Measurements from ENCODE around the gene EIF4EBP2. TPM values are rescaled to one million over a fixed set of nuclear protein-coding genes. Genes with fewer than 3 reads are reported as not detected.

EIF4EBP2 gene
- total RNA-seq, 1 experiment from 2014 or later, result 80.3 TPM

DNA sequence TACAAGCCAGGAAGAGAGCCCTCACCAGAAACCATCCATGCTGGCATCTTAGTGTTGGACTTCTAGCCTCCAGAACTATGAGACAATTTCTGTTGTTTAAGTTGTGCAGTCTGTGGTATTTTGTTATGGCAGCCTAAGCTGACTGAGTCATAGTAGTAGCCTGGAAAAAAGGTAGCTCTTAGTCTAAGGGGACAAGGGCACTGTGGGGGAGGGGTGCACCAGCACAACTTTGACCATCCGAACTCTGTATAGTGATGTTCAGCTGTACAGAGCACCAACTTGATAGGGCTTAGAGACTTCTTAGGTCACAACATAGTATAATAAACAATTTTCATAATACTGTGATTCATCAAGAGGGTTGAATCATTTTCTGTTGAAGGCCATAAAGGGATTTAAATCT, 14.3 kb downstream of the EIF4EBP2 start:
- no peaks in the 10 kb centered on the region for H3K4me1 ChIP-seq (replicated peaks; ENCODE audit: insufficient read depth)
- no TSS peak for BruUV-seq (replicated peaks)
- no peak overlapping the region for H2AFZ ChIP-seq
- intact Hi-C loops (cut with micrococcal nuclease; ENCODE audit: unreplicated experiment), result no loop called here
- no peak overlapping the region for H3K4me3 ChIP-seq
- peaks cover 34% of the 10 kb centered on the region for H3K79me2 ChIP-seq (ENCODE audit: low read depth)
- no peak for TF ChIP-seq EZH2 (IDR thresholded peaks at IDR 0.05; ENCODE audit: low read depth)
- TF ChIP-seq, protein P1, sequence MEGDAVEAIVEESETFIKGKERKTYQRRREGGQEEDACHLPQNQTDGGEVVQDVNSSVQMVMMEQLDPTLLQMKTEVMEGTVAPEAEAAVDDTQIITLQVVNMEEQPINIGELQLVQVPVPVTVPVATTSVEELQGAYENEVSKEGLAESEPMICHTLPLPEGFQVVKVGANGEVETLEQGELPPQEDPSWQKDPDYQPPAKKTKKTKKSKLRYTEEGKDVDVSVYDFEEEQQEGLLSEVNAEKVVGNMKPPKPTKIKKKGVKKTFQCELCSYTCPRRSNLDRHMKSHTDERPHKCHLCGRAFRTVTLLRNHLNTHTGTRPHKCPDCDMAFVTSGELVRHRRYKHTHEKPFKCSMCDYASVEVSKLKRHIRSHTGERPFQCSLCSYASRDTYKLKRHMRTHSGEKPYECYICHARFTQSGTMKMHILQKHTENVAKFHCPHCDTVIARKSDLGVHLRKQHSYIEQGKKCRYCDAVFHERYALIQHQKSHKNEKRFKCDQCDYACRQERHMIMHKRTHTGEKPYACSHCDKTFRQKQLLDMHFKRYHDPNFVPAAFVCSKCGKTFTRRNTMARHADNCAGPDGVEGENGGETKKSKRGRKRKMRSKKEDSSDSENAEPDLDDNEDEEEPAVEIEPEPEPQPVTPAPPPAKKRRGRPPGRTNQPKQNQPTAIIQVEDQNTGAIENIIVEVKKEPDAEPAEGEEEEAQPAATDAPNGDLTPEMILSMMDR (conservative IDR thresholded peaks at IDR 0.05), result no peak
- peaks cover 26% of the 10 kb centered on the region for H3K36me3 ChIP-seq (ENCODE audit: low read depth)
- H3K9me3 ChIP-seq (ENCODE audit: insufficient read depth, low read depth), result no peaks in the 10 kb centered on the region
- DNase-seq, result no peak
- ChIA-PET POLR2A (ENCODE audit: unreplicated experiment) (interaction anchor here (0.6 kb wide), 1 partner anchor 15 kb away, joined by 4 read pairs; no protein-coding TSS in a partner anchor), CTCF (no interaction called here)
- peaks cover 23% of the 10 kb centered on the region for H4K20me1 ChIP-seq (ENCODE audit: insufficient read depth)
- H3K27me3 ChIP-seq (ENCODE audit: insufficient read depth, low read depth), result no peaks in the 10 kb centered on the region
- no peak overlapping the region for H3K4me2 ChIP-seq
- H3K27ac ChIP-seq, result no peak overlapping the region
- no peaks in the 10 kb centered on the region for H3K9me2 ChIP-seq (ENCODE audit: insufficient read depth)
- H3F3A ChIP-seq (ENCODE audit: insufficient read depth, low read depth), result no peaks in the 10 kb centered on the region; the same call in 1 of the 2 replicates

DNA sequence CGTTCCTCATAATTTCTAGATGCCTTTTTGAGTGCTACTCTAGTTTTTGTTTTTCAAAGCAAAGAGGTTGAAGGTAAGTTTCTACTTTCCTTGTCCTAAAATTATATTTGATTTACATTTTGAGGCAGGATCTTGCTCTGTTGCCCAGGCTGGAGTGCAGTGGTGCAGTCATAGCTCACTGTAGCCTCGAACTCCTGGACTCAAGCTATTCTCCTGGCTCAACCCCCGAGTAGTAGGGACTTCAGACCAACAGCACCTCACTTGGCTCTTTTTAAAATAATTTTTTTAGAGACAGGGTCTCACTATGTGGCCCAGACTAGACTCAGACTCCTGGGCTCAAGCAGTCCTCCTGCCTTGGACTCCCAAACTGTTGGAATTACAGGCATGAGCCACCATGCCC, 14.8 kb downstream of the EIF4EBP2 start:
- Histone ChIP-seq H3K27ac (no peak overlapping the region), H3K9me2 (ENCODE audit: insufficient read depth) (no peaks in the 10 kb centered on the region), H2AFZ (no peak overlapping the region), H3K9me3 (ENCODE audit: insufficient read depth, low read depth) (no peaks in the 10 kb centered on the region), H3K27me3 (ENCODE audit: insufficient read depth, low read depth) (no peaks in the 10 kb centered on the region), H3K4me1 (replicated peaks; ENCODE audit: insufficient read depth) (no peaks in the 10 kb centered on the region), H3K79me2 (ENCODE audit: low read depth) (peaks cover 32% of the 10 kb centered on the region), H3K4me2 (no peak overlapping the region), H3K36me3 (ENCODE audit: low read depth) (peaks cover 31% of the 10 kb centered on the region), H3K4me3 (no peak overlapping the region), H3F3A (ENCODE audit: insufficient read depth, low read depth) (no peaks in the 10 kb centered on the region; the same call in 1 of the 2 replicates), H4K20me1 (ENCODE audit: insufficient read depth) (peaks cover 22% of the 10 kb centered on the region)
- ChIA-PET CTCF (no interaction called here), POLR2A (ENCODE audit: unreplicated experiment) (interaction anchor here (0.6 kb wide), 1 partner anchor 15 kb away, joined by 4 read pairs; no protein-coding TSS in a partner anchor)
- no peak for DNase-seq
- no TSS peak for BruUV-seq (replicated peaks)
- no peak for TF ChIP-seq EZH2 (IDR thresholded peaks at IDR 0.05; ENCODE audit: low read depth)
- TF ChIP-seq, protein P1 (conservative IDR thresholded peaks at IDR 0.05), result no peak
- intact Hi-C loops (cut with micrococcal nuclease; ENCODE audit: unreplicated experiment), result no loop called here

DNA sequence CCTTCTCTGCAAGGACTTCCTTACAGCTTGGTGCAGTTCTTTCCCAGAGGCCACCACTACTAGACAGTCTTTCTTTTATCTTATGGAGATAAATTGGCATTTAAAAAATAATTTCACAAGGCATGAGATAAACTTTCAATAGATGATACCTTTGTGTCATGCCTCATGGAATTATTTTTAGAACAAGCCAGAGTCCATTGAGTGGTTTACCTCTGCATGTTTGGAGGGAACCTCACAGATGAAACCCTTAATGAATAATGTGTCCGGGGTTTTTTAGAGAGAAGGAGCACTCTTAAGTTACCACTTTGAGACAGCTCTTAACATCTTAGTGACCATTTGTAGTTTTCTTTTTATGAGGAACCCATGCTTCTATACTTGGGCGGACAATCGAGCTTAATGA, 20.4 kb downstream of the EIF4EBP2 start:
- ChIA-PET CTCF (no interaction called here), POLR2A (ENCODE audit: unreplicated experiment) (no interaction called here)
- no peak for DNase-seq
- Histone ChIP-seq H3K4me1 (replicated peaks; ENCODE audit: insufficient read depth) (no peaks in the 10 kb centered on the region), H4K20me1 (ENCODE audit: insufficient read depth) (peaks cover 18% of the 10 kb centered on the region), H3K4me2 (no peak overlapping the region), H3K36me3 (ENCODE audit: low read depth) (peaks cover 58% of the 10 kb centered on the region), H3K27me3 (ENCODE audit: insufficient read depth, low read depth) (no peaks in the 10 kb centered on the region), H3K9me3 (ENCODE audit: insufficient read depth, low read depth) (no peaks in the 10 kb centered on the region), H3K9me2 (ENCODE audit: insufficient read depth) (no peaks in the 10 kb centered on the region), H3K79me2 (ENCODE audit: low read depth) (no peaks in the 10 kb centered on the region), H3K4me3 (no peak overlapping the region), H3K27ac (no peak overlapping the region), H2AFZ (no peak overlapping the region), H3F3A (ENCODE audit: insufficient read depth, low read depth) (no peaks in the 10 kb centered on the region; the same call in 1 of the 2 replicates)
- BruUV-seq (replicated peaks), result no TSS peak
- intact Hi-C loops (cut with micrococcal nuclease; ENCODE audit: unreplicated experiment), result no loop called here
- TF ChIP-seq, protein P1 (conservative IDR thresholded peaks at IDR 0.05), result no peak
- TF ChIP-seq EZH2 (IDR thresholded peaks at IDR 0.05; ENCODE audit: low read depth), result no peak
